Type B pancreatic cell (in vitro differentiated cells): ENCODE results near the gene IMPG2. TPM values are rescaled to one million over a fixed set of nuclear protein-coding genes. Genes with fewer than 3 reads are reported as not detected.

Experiments
- DNase-seq: peaks from one replicate; pipeline ENCODE4 v3.0.0; 2021; ENCODE audit warnings: mixed read lengths; ENCODE audit not compliant: unreplicated experiment; ENCODE audit errors: extremely low spot score
- H3K27ac Mint-ChIP-seq: 2 replicates; pipeline ENCODE4 v1.8.0; 2021; ENCODE audit warnings: mild to moderate bottlenecking, mixed read lengths
- H3K27me3 Mint-ChIP-seq: 2 replicates; pipeline ENCODE4 v1.8.0; 2021; ENCODE audit warnings: mixed read lengths
- H3K36me3 Mint-ChIP-seq: 2 replicates; pipeline ENCODE4 v1.8.0; 2021; ENCODE audit warnings: mixed read lengths
- H3K4me1 Mint-ChIP-seq: one replicate; pipeline ENCODE4 v1.8.0; 2021; ENCODE audit warnings: mixed read lengths; ENCODE audit not compliant: unreplicated experiment
- H3K4me3 Mint-ChIP-seq: 2 replicates; pipeline ENCODE4 v1.8.0; 2021; ENCODE audit warnings: mild to moderate bottlenecking, mixed read lengths
- H3K9me3 Mint-ChIP-seq: 2 replicates; pipeline ENCODE4 v1.8.0; 2021; ENCODE audit warnings: mixed read lengths
- total RNA-seq: library from RNA; stranded (reverse); gene quantifications from 2 replicates; pipeline ENCODE4 v1.2.1, GENCODE V29; 2021; ENCODE audit warnings: low replicate concordance
- TF ChIP-seq, protein P1 (sequence below): fragments of 200-600 bp; sonication (generic); conservative IDR thresholded peaks from 2 replicates; pipeline ENCODE4 v1.5.0; 2021; ENCODE audit warnings: antibody characterized with exemption, mild to moderate bottlenecking

The IMPG2 gene
- total RNA-seq, 1 donor from 2014 or later: 0.53 TPM

DNA sequence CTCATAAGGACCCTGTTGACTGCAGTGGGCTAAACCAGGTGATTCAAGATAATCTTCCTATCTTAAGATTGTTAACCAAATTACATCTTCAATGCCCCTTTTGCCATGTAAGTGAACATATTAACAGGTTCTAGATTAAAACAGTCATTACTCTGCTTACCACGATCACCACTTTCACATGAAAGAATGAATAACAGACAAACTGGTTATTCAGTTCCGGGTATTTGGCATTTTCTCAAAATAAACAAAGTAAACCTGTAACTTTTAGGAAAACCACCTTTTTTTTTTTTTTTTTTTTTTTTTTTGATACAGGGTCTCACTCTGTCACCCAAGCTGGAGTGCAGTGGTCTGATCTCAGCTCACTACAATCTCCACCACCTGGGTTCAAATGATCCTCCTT, 131.2 kb downstream of the IMPG2 start:
- no peaks in the 10 kb centered on the region for H3K9me3 Mint-ChIP-seq
- no peak overlapping the region for H3K27ac Mint-ChIP-seq

DNA sequence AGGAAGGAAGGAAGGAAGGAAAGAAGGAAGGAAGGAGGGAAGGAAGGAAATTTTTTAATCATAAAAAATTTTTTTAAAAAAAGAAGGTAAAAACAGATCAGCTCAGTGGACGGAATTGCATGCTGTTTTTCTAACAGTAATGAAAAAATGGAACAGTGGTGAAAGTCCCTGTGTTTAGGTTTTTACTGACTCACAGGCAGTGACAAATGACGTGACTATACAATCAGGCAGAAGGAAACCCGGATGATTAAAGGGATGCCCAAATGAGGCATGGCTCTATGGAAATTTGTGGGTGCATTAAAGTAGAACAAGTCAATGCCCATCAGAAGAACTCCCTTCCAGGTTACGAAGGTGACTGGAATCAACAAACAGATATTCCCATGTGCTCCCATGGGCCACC, 135.0 kb downstream of the IMPG2 start:
- H3K9me3 Mint-ChIP-seq: no peaks in the 10 kb centered on the region

More for the DNA sequence above, 131.2 kb downstream of the IMPG2 start:
- Mint-ChIP-seq H3K4me1 (peaks cover 3% of the 10 kb centered on the region), H3K4me3 (no peak overlapping the region), H3K36me3 (no peaks in the 10 kb centered on the region), H3K27me3 (no peaks in the 10 kb centered on the region)
- no peak for DNase-seq
- TF ChIP-seq, protein P1, sequence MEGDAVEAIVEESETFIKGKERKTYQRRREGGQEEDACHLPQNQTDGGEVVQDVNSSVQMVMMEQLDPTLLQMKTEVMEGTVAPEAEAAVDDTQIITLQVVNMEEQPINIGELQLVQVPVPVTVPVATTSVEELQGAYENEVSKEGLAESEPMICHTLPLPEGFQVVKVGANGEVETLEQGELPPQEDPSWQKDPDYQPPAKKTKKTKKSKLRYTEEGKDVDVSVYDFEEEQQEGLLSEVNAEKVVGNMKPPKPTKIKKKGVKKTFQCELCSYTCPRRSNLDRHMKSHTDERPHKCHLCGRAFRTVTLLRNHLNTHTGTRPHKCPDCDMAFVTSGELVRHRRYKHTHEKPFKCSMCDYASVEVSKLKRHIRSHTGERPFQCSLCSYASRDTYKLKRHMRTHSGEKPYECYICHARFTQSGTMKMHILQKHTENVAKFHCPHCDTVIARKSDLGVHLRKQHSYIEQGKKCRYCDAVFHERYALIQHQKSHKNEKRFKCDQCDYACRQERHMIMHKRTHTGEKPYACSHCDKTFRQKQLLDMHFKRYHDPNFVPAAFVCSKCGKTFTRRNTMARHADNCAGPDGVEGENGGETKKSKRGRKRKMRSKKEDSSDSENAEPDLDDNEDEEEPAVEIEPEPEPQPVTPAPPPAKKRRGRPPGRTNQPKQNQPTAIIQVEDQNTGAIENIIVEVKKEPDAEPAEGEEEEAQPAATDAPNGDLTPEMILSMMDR: no peak

DNA sequence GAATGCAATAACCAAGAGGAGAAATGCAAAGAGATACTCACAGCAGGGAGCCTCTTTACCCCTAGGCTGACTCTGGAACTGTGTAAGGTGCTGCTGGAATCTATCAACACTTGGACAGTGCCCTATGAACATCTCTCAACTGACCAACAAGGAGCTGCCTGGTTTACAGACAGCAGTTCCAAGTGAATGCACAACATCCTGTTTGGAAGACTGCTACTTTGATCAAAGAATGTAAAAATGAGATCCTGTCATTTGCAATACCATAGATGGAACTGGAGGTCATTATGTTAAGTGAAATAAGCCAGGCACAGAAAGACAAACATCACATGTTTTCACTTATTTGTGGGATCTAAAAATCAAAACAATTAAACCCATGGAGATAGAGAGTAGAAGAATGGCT, 136.3 kb downstream of the IMPG2 start:
- Mint-ChIP-seq H3K9me3 (no peaks in the 10 kb centered on the region), H3K4me1 (peaks cover 4% of the 10 kb centered on the region), H3K27me3 (no peaks in the 10 kb centered on the region), H3K36me3 (no peaks in the 10 kb centered on the region), H3K4me3 (no peak overlapping the region), H3K27ac (no peak overlapping the region)
- TF ChIP-seq, protein P1: no peak
- DNase-seq: no peak

More for the DNA sequence above, 135.0 kb downstream of the IMPG2 start:
- TF ChIP-seq, protein P1: no peak
- Mint-ChIP-seq H3K4me3 (no peak overlapping the region), H3K36me3 (no peaks in the 10 kb centered on the region), H3K4me1 (peaks cover 4% of the 10 kb centered on the region), H3K27me3 (no peaks in the 10 kb centered on the region), H3K27ac (no peak overlapping the region)
- no peak for DNase-seq

DNA sequence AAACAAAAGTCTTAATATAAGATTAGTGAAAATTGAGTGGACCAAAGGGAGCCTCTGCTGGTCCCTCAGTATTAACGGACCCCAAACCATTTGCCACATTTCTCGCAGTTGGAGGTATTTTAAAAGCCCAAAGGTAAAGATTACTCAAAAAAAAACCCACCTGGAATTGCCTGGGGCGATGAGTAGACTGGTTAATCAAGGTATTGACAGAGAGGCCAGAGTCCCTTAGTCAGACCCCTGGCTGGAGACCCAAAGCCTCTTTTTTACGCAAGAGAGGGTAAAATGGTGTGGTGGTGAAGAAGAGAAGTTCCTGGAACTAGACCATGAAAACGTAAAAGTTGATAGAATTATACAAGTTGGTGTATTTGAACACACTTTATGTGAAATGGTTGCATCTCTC, 137.2 kb downstream of the IMPG2 start:
- H3K9me3 Mint-ChIP-seq: no peaks in the 10 kb centered on the region
- no peak for DNase-seq
- no peak overlapping the region for H3K27ac Mint-ChIP-seq
- H3K4me3 Mint-ChIP-seq: no peak overlapping the region
- H3K36me3 Mint-ChIP-seq: no peaks in the 10 kb centered on the region
- H3K4me1 Mint-ChIP-seq: peaks cover 4% of the 10 kb centered on the region
- H3K27me3 Mint-ChIP-seq: no peaks in the 10 kb centered on the region
- TF ChIP-seq, protein P1: no peak

DNA sequence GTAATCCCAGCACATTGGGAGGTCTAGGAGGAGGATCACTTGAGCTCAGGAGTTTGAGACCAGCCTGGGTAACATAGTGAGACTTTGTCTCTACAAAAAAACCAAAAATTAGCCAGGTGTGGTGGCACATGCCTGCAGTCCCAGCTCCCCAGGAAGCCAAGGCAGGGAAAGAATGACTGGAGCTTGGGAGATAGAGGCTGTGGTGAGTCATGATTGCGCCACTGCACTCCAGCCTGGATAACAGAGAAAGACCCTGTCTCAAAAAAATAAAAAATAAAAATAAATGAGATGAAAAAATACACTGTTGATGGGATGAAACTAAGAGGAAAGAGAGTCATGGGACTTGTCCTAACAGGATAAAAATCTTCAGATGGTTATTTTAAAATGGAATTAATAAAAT, 137.6 kb downstream of the IMPG2 start:
- no peaks in the 10 kb centered on the region for H3K27me3 Mint-ChIP-seq
- DNase-seq: no peak
- H3K4me1 Mint-ChIP-seq: peaks cover 4% of the 10 kb centered on the region
- TF ChIP-seq, protein P1: no peak
- no peaks in the 10 kb centered on the region for H3K9me3 Mint-ChIP-seq
- H3K27ac Mint-ChIP-seq: no peak overlapping the region
- H3K36me3 Mint-ChIP-seq: no peaks in the 10 kb centered on the region
- no peak overlapping the region for H3K4me3 Mint-ChIP-seq

DNA sequence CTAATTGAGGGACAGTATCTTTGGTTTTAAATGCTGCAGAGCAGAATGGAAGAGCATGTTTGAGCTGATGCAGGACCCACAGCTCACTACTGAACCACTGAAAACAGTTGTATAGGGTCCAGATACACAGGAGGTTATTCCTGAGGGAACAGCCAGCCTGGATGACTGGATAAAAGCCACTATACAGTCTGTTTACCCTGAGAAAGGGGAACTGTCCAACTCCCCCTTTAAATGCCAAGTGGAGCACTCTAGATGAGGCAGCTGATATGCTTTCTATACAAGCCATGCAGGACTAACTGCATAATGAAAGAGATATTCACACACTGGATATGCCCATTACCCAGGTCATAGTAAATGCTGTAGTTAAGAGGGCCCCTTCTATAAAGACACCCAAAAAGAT, 138.6 kb downstream of the IMPG2 start:
- Mint-ChIP-seq H3K4me3 (no peak overlapping the region), H3K9me3 (no peaks in the 10 kb centered on the region)
- TF ChIP-seq, protein P1: no peak

More for the DNA sequence above, 138.6 kb downstream of the IMPG2 start:
- peaks cover 4% of the 10 kb centered on the region for H3K4me1 Mint-ChIP-seq
- no peaks in the 10 kb centered on the region for H3K27me3 Mint-ChIP-seq
- H3K36me3 Mint-ChIP-seq: no peaks in the 10 kb centered on the region
- no peak overlapping the region for H3K27ac Mint-ChIP-seq
- no peak for DNase-seq
